ENCODE data around the gene UBTD1.

Gene UBTD1

DNA sequence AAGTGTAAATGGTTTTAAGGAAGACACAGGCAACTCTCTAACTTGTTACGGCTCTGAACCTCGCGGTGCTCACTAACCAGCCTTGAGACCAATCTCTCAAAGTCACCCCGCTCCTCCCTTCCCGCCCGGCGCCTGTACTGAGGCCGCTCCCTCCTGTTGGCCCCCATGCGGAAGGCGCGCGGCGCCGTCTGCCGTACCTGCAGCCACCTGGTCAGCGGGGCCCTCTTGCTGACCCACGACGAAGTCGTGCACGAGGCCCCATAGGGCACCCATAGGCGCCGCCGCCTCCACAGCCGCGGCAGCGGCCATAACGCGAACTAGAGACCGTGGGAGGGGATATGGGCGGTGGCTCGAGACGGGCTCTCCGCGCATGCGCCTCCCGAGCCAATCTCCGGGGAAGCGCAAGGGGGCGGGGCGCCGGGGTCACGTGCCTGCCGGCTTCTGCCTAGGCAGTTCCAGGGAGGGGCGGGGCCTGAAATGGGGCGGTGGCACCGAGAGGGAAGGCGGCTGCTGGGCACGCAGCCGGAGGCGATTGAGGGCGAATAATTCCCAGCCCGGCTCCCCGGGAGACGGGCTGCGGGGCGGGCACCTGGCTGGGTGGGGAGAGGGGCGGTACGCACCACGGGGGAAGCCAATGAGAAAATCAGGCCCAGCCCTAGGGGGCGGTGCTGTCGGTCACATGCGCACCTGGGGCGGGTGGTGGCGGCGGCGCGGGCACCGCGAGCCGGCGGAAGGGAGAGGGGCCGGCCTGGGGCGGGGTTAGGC is 466 bp upstream of the UBTD1 start, which contains the start of gene MMS19:
Gene MMS19, minus strand, starts transcription at position 347 of the 765 bp plus-strand sequence. Its CDS starts 38 bp downstream, at position 309.
- TF ChIP-seq ZFX (IDR thresholded peaks at IDR 0.05; ENCODE audit: borderline replicate concordance): no peak
- TF ChIP-seq, protein P1, sequence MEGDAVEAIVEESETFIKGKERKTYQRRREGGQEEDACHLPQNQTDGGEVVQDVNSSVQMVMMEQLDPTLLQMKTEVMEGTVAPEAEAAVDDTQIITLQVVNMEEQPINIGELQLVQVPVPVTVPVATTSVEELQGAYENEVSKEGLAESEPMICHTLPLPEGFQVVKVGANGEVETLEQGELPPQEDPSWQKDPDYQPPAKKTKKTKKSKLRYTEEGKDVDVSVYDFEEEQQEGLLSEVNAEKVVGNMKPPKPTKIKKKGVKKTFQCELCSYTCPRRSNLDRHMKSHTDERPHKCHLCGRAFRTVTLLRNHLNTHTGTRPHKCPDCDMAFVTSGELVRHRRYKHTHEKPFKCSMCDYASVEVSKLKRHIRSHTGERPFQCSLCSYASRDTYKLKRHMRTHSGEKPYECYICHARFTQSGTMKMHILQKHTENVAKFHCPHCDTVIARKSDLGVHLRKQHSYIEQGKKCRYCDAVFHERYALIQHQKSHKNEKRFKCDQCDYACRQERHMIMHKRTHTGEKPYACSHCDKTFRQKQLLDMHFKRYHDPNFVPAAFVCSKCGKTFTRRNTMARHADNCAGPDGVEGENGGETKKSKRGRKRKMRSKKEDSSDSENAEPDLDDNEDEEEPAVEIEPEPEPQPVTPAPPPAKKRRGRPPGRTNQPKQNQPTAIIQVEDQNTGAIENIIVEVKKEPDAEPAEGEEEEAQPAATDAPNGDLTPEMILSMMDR (IDR thresholded peaks at IDR 0.05): no peak

DNA sequence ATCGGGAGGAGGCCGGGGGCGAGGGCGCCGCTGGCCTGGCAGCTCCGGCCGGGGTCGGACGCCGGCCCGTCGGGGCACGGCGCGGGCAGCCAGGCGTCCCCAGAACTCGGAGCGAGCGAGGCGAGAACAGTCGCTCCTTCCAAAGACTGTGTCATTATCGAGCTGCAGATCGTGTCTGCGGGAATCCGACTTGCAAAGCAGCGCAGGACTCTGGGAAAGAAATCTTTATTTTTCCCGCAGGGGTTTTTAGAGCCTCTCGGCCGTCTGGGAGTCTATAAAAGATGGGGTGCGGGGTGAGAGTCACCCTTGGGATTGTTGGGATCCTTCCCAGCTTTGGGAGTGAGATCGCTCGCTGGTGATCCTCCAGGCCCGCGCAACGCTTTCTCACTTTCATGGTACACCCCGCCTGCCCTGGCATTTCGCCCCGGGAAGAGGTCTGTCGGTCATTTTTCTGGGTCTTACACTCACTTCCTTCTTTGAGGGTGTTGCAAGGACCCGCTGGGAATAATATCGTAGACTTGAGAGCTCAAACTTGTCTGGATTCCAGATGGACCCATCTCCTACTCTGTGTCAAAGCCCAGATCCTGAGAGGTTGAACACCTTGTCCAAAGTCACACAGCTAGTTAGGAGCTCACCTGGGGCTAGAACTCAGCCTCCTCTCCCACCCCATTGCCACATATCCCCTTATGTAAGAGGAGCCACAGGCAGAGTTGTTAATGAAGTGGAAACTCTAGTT is 1.0 kb downstream of the UBTD1 start:
- TF ChIP-seq ZFX (IDR thresholded peaks at IDR 0.05; ENCODE audit: borderline replicate concordance): no peak
- TF ChIP-seq, protein P1 (IDR thresholded peaks at IDR 0.05): no peak
- no peak overlapping the region for H3K27ac ChIP-seq

More for the DNA sequence above, 466 bp upstream of the UBTD1 start, which contains the start of gene MMS19:
- H3K27ac ChIP-seq: peak within 1 kb of the TSS; percentile 91

DNA sequence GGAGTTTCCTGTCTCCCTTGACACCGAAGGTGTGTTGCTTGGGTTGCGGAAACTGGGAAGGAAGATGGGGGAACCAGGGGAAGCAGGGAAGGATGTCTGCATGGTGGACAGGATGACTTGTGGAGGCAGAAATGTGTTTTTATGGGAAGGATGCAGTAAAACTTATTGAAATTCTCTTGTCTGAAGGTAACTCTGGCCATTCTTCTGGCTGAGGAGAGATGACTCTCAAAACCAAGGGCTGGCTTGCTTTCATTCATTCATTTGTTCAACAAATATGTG is 1.5 kb downstream of the UBTD1 start:
- TF ChIP-seq ZFX (IDR thresholded peaks at IDR 0.05; ENCODE audit: borderline replicate concordance): no peak
- TF ChIP-seq, protein P1 (IDR thresholded peaks at IDR 0.05): no peak
- no peak overlapping the region for H3K27ac ChIP-seq

DNA sequence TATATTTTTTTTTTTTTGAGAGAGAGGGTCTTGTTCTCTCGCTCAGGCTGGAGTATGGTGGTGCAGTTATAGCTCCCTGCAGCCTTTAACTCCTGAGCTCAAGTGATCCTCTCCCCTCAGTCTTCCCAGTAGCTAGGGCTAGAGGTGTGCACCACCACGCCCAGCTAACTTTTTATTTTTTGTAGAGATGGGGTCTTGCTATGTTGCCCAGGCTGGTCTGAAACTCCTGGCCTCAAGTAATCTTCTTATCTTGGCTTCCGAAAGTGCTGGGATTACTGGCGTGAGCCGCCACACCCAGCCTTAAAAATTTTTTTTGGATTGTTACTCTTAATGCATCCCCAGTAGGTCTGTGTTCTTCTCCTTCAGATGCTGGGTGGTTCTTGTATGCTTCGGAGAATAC is 4.2 kb downstream of the UBTD1 start:
- TF ChIP-seq ZFX (IDR thresholded peaks at IDR 0.05; ENCODE audit: borderline replicate concordance): no peak
- TF ChIP-seq, protein P1 (IDR thresholded peaks at IDR 0.05): no peak
- H3K27ac ChIP-seq: no peak overlapping the region

DNA sequence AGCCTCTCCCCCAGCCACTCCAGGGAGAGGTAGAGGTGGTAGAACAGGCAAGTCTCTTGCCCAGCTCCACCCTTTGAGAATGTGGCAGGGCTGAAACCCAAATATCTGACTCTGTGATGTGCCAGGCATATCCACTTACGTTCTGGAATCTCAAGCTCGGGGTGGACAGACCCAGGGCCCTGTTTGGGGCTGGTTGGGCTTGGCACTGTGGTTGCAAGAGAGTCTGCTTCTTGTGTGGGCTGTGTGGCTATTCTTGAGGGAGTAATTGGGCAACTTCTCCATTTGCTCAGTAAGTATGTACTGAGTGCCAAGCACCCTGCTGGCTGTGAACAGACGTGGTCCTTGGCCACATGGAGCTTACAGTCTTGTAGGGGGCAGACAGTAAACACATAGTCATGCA is 4.7 kb downstream of the UBTD1 start:
- no peak overlapping the region for H3K27ac ChIP-seq
- TF ChIP-seq, protein P1 (IDR thresholded peaks at IDR 0.05): no peak
- TF ChIP-seq ZFX (IDR thresholded peaks at IDR 0.05; ENCODE audit: borderline replicate concordance): no peak

DNA sequence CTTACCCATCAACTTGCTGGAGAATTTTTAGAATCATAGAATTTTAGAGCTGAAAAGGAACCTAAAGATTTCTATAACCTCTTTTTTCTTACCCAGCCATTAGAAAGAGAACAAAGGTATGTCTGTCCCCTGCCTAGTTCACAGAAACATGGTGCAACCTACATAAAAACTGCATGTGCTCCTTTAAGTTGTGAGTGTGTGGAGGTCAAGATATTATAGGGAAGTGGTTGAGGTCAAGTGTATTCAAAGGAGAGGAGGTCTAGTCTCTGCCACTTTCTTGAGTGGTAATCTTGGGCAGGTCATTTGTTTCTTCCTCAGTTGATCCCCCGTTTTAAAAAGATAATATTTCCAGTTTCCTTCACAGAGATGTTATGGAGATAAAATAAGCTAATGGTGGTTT is 6.4 kb downstream of the UBTD1 start:
- no peak for TF ChIP-seq ZFX (IDR thresholded peaks at IDR 0.05; ENCODE audit: borderline replicate concordance)
- TF ChIP-seq, protein P1 (IDR thresholded peaks at IDR 0.05): no peak
- no peak overlapping the region for H3K27ac ChIP-seq

All from 22Rv1 (cell line).